SU-DHL-6 (cell line): ENCODE measurements around the gene SEMA3D.

Experiments used
- EZH2phosphoT487 ChIP-seq: fragments of 200-600 bp; sonication (generic), shearing (Covaris generic); conservative IDR thresholded peaks from 2 replicates; pipeline ENCODE4 v1.6.1; 2018; ENCODE audit warnings: mild to moderate bottlenecking, antibody characterized with exemption, low read length, moderate library complexity, mixed read lengths
- TF ChIP-seq, protein P1 (sequence below): fragments of 200-600 bp; sonication (generic); IDR thresholded peaks from one replicate; pipeline ENCODE4 v1.5.1; 2017; ENCODE audit warnings: antibody characterized with exemption, mild to moderate bottlenecking, low read length, moderate library complexity; ENCODE audit not compliant: insufficient read depth, poor library complexity, severe bottlenecking

DNA sequence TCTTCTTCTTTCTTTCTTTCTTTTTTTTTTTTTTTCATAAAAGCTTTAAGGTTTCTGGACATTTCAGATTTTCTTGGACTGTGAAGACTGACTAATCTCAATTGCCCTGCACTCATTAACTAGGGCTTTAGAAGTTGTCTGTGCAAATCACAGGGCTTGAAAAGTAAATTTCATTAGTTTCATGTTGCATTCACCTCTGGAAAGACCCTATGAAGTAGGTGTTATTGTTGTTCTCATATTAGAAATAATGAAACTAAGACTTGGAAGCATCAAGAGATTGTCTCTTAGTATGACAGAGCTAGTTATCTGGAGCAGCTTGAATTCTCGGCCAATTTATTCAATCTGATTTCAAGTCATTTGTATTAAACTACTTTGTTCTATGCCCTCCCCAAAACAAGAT is 28.2 kb upstream of the SEMA3D start:
- TF ChIP-seq, protein P1, sequence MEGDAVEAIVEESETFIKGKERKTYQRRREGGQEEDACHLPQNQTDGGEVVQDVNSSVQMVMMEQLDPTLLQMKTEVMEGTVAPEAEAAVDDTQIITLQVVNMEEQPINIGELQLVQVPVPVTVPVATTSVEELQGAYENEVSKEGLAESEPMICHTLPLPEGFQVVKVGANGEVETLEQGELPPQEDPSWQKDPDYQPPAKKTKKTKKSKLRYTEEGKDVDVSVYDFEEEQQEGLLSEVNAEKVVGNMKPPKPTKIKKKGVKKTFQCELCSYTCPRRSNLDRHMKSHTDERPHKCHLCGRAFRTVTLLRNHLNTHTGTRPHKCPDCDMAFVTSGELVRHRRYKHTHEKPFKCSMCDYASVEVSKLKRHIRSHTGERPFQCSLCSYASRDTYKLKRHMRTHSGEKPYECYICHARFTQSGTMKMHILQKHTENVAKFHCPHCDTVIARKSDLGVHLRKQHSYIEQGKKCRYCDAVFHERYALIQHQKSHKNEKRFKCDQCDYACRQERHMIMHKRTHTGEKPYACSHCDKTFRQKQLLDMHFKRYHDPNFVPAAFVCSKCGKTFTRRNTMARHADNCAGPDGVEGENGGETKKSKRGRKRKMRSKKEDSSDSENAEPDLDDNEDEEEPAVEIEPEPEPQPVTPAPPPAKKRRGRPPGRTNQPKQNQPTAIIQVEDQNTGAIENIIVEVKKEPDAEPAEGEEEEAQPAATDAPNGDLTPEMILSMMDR, result no peak
- TF ChIP-seq EZH2phosphoT487, result no peak
